Measurements from ENCODE around the gene HDAC9.
"Not testable (repeated sequence)": the region's sequence is repeated elsewhere in the genome, so short reads cannot be mapped to it uniquely, and the experiment has no call there.

The HDAC9 gene

GRCh38 chr7:18903695-18904094 is 408.1 kb downstream of the HDAC9 start:
- no peak for DNase-seq

GRCh38 chr7:18905316-18905943 is 409.9 kb downstream of the HDAC9 start:
- no peak for DNase-seq

- DNase-seq: no peak
These were observed 411.4 kb downstream of the HDAC9 start for GRCh38 chr7:18906901-18907300.

DNA sequence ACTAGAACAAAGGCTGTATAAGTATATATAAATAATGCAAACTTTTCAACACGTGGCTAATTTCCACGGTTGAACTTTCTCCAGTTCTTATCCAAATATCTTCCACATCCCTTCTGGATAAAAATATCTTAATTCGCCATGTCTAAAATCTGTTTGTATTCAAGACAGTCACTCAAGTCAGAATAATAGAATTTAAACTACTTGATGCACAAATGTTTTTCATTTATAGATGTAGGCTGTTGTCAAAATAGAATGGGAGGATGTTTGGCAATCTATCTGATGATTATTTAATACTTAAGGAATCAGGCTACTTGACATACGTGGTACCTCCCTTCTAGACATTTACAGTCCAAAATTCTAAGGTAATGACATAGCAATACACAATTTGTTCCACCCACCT is 417.6 kb downstream of the HDAC9 start:
- no peak for DNase-seq

DNA sequence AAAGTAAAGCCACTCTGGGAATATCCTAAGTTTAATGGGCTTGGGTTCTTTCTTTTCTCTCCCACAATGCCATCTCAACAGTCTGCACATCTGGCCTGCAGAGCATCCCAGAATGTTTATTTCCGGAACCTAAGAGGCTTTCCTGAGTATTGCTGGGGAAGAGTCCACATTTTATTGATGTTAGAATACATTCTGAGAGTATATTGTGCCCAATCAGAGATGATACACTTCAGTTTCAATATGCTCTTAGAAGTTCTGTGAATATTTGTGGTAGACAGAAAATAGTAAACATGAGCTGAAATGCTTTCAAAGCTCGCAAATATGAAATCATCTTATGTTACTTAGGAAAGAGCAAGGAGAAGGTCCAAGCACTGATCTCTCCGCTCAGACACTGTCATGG is 421.3 kb downstream of the HDAC9 start:
- DNase-seq: no peak

GRCh38 chr7:18927134-18927533 is 431.6 kb downstream of the HDAC9 start:
- DNase-seq: no peak

DNA sequence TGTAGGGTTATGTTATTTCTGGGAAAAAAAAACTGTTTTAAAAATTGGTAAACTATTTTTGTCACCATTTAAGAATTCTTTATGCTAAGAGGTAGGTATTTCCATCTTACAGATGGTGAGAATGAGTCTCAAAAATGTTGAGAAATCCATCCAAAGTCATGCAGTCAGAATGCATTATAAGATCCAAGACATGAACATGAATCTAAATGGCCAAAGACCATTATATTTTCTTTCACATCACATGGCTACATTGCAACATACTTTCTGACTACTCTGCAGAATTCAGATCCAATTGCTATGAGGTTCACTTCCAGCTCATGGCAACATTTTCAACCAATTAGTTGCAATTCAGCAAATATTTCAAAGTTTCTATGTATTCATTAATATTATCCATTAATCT is 440.7 kb downstream of the HDAC9 start:
- DNase-seq: no peak

DNA sequence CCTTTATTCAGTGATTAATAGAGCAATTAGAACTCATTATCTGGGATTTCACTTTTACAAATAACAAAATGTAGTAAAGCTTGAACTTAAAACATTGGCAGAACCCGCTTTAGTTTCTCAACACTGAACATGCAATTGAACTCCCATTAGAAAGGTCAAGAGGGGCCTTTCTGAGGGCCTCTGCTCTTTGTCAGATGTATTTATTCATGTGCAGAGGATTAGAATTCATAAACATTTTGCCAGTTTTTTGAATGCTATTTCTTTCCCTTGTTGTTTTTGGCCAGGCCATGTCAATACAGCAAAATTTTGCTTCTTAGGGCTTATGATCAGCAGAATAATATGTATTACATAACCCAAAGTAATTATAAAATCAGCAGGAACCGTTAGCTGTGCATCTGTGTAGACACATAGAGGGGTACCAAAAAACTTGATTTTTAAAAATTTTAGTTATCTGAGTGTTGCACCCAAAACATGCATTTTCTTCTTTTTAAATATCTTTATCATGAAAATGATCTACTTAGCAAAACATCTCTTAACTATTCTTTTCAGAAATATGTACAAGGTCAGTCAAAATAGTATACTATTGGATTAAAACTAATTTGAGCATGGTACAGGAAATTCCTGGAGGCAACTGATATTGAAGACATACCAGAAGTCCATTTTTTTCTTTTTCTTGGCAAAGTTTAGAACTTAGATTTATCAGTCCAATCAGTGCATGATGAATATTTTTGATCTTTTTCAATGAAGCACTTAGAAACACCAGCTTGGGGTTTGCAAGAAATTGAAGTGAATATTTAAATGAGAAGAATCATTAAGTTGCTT is 444.4 kb downstream of the HDAC9 start:
- DNase-seq: no peak

DNA sequence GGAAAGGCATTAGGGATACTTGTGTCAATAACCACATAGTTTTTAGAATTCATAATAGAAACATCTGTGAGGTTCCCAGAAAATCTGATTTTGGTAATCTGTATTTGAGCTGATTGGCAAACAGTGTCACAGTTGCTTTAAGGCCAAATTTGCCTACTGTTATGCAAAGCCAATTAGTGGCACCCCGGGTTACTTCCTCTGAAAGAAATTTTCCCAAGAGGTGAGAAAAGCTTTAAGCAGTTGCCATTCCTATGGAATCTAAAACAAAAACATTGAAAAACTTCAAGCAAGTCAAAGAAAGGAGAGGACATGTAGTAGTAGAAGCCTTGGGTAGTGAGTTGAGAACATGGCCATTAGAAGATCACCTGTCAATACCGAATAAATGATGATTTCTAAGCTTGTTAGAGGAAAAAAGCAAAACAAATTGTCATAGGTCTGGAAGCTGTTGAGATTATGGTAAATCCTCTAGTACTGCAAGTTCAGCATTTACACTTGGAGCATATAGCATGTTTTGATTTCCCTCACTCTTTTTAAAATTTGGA is 445.1 kb downstream of the HDAC9 start:
- DNase-seq: no peak

- DNase-seq: no peak
These were observed 445.7 kb downstream of the HDAC9 start for GRCh38 chr7:18941207-18941606.

DNA sequence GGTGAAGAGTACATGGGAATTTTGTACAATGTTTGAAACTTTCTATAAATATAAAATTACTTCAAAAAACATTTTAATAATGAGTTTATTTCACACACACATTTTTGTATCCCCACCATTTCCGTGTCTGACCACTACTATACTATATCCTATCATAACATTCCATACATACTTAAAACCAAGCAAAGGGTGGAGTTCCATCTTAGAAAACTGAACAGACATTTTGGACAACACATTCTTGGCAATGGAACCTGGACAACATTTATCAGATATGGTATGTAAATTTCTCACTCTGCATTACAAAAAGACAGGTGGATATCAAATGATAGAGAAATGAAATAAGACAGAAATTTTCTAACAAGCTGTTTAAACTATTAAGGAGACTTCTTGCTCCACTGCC is 453.0 kb downstream of the HDAC9 start:
- no peak for DNase-seq

- DNase-seq: no peak
These were observed 457.3 kb downstream of the HDAC9 start for GRCh38 chr7:18952846-18953245.

DNA sequence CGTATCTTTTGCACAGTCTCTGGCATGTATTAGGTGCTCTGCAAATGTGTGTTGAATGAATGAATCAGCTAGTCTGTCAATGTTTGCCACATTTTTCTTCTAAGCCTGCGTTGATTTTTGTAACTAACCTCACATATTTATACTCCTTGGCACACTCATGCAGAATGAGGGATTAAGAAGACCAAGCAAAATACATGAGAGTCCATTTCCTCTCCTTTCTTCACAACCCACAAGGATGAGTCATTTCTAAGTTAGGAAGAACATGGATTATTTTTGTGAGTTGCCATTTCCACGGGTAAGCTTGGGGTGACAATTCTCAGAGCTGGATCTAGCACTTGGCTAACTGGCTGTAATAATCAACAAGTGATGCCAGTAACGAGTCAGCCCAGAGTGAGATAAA is 463.1 kb downstream of the HDAC9 start:
- no peak for DNase-seq

DNA sequence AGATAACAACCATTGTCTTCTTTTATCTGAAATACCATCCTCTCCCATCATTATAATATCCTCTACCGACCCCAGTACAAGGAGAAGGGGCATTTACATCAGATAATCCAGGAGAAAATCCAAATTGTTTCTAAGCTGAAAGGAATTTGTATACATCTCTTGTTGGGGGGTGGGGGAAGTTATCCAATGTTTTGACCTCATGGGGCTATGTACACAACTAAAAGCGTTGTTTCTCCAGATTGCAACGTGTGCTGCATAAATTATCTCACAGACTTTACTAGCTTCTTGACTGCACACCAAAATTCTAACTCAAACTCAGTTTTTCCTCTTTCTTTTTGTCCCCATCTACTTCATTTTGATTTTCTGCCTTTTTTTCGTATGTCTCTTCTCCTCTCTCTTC is 465.2 kb downstream of the HDAC9 start:
- no peak for DNase-seq

- DNase-seq: no peak
These were observed 466.5 kb downstream of the HDAC9 start for GRCh38 chr7:18962031-18962430.

DNA sequence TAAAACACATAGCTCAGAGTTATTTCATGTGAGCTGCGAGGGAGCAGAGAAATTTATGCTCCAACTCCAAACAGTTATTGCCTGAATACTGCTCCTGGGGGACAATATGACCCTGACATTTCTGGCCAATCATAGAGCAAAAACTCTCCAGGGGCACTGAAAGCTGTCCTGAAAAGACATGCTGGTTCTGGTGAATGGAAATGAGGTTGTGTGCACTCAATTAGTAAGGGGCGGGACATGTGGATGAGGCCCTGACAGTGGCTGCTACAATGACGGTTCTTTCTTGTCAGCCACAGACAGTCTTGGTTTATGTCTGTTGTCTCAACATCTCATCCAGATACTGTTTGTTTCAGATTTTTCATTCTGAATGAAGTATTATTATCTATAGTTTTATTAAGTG is 470.1 kb downstream of the HDAC9 start:
- no peak for DNase-seq

- DNase-seq: not testable (repeated sequence)
These were observed 472.2 kb downstream of the HDAC9 start for GRCh38 chr7:18967755-18968154.

DNA sequence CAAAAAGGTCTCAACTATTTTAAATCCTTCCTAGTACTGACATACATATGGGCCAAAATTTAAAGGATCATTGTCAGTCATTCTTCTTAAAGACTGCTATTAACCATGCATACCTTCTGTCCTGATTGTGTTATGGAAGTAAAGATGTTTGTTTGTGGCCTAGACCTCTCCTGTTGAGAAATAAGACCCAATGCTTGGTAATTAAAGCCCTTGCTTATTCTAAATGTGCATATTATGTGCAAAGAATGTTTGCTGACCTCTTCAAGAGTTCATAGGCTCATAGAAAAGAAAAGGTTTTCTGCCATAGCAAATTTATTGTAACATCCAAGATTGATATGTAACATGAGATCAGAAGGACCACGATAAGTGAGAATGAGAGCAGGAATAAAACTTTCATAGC is 476.3 kb downstream of the HDAC9 start:
- DNase-seq: no peak

DNA sequence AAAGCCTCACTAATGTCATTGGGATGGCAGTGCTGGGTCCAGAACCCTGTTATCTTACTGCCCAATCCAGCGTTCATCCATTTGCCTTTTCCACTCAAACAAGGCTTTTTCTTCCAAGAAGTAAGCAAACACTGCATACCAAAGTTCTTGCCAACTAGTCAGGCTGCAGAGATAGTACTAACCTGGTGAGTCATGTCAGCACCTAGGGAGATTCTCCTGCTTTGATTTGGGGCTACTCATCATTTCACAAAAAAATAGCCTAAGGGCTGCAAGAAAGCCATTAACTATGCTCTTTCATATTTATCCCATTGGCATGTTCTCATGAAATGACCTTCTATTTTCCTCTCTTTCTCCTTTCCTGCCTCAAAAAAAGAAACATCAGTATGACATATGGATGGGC is 479.3 kb downstream of the HDAC9 start:
- DNase-seq: no peak

DNA sequence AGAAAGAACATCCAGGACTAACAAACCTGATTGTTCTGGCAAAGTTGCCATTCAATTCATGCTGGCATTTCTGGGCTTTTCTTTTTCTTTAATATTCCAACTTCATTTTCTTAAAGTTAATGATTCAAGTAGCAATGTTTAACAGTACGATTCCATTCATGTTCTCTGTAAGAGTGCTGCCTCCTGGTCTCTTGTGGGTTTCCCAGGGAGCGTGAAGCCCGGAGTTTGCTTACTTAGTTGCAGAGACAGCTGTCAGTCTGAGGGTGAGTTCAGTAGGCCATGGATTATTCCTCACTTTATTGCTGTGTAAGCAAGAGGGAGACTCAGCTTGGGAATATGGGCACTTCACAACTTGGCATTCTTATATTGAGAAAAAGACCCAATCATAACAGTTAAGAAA is 479.7 kb downstream of the HDAC9 start:
- no peak for DNase-seq

DNA sequence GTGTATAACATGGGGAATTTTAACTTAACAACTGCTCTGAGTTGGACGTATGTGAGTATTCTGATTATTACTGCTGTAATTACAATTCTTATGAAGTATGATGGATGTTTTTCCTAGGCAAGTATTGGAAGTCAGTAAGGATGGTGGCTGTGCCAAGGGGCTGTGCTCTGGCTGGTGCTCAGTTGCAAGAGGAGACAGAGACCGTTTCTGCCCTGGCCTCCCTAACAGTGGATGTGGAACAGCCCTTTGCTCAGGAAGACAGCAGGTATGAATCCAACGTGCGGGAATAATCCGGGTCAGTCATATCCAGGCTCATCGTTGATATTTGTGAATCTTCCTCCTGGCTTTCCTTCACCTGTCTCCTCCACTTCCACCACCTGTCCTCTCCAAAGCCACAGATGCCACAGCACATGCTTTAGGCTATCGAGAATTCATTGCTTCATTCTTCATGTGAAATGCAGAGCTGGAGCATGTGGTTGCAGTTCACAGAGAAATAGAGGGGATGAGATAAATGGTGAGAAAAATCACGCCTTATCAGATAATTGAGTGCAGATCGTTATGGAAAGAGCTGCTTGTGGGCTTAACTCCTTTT is 480.2 kb downstream of the HDAC9 start:
- DNase-seq: no peak

DNA sequence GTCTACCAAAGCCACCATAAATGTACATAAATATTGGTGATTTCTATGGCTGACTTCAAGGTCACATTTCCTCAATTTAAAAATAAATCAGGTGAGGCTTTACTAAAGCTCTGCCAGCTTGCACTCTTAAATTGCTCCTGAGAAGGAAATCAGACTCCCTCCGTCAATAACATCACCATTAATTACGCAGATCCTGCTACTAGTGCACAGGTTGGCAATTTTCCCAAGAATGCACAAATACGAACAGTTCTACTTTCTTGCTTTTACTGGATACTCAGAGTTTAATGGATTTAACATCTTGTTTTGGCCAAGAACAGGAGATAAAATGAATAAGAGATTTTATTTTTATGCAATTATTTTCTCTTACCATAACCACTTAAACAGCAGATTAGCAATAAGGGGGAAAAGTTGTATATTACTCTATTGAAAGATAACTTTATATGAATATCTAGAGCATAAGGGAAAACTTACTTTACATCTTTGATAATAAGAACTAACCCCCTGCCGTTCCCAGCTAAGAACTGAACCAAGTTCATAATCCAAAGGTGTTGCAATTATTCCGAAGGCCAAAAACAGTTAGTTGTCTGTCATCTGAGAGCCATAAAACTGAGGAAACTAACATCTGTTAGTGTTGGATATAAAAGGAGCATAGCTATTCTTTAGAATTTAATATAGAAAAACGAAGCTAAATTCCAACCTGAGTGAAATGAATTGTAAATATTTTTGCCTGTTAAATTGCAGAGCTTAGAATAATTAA is 481.3 kb downstream of the HDAC9 start:
- DNase-seq: peak; percentile 37

GRCh38 chr7:18978108-18978495 is 482.6 kb downstream of the HDAC9 start:
- no peak for DNase-seq

All from NCI-H2171 (cell line).